HG03342 (cell line): ENCODE data around the gene QTRT2.

Source experiments
- ATAC-seq: cut with Tn5 transposase; IDR thresholded peaks from one replicate; pipeline ENCODE4 v1.9.1; 2021; ENCODE audit warnings: mild to moderate bottlenecking, moderate library complexity; ENCODE audit not compliant: unreplicated experiment

The QTRT2 gene

DNA sequence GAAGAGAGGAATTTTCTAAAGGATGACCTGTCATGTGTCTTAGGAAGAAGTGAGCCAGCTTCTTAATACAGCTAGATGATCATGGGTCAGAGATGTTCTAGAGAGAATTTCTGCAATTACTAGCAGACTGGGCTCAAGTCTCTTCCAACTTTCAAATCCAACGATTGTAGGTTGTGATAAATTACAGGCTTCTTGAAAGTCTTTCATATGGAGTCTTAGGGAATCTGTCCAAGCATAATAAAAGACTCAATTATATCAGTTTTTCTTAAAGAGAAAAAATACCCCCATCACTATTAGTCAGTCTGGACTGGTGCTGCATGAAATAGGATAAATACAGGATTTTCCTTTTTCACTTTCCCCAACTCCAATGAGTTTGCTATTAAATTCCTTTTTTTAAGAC is 63.2 kb downstream of the QTRT2 start:
- ATAC-seq = no peak

DNA sequence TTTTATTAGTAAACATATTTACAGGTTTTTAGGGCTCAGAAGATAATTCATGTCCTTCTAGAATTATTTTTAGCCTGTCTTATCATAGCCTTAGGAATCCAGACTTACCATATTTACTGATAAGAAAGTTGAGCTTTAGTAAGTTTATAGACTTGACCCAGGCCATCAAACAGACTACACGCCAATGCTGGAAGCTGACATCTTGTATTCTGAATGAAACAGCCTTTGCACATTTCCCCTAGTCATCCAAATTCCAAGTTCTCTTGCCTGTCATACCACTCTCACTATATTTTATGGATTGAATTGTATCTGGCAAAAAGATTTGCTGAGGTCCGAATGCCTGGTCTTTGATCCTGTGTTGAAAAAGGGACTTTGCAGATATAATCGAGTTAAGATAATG is 63.7 kb downstream of the QTRT2 start:
- no peak for ATAC-seq

DNA sequence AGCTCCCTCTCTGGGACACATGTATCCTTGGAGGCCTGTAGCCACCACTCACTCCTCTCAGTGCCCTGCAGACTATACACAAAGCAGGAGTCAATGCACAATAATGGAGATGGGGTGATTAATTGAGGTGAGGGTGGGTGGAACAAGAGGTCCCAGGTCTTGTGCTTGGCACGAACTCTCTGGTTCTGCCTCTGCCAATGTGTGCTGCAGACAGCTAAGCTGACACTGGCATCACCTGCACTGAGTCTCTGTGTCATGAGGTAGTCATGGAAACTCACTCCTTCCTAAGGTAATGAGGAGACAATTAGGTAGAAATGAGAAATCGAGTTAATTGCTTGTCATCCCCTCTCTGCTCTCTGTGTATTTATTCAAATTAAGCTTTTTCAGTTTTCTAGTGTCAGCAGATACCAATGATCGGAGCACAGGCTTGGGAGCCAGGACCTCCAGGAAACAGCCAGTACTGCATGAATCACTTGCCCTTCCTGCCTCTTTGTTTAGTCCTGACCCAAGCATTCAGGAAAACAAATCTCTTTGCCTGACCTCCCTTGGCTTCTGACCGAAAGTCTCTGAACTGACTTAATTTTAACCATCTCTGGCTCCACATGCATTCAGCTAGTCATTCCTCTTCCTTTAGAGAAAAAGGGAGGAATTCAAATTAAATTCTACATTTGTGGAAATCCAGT is 65.6 kb downstream of the QTRT2 start:
- ATAC-seq = no peak

DNA sequence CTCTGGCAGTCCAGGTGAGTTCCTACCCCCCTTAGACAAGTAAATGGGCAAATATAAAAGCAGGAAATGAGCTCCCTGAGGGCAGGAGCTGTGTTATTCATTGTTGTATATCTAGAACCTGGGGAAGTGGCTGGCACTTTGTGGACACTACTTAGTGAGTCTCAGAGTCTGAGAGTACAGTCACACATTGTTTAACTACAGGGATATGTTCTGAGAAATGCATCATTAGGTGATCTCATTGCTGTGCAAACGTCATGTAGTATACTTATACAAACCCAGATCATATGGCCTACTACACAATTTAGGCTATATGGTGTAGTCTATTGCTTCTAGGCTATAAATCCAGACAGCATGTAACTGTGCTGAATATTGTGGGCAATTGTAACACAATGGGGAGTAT is 69.9 kb downstream of the QTRT2 start:
- ATAC-seq = no peak

DNA sequence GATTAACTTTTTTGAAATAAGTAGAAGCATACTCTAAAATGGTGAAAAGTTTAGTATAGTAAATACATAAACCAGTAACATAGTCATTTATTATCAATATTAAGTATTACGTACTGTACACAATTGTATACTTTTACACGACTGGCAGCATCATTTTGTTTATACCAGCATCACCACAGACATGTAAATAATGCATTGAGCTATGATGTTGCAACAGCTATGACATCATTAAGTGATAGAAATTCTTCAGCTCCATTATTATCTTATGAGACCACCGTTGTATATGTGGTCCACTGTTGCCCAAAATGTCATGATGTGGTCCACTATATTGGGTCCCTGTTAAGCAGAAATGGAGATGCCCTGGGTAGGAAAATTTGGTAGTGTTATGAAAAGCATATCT is 71.0 kb downstream of the QTRT2 start:
- ATAC-seq = no peak

DNA sequence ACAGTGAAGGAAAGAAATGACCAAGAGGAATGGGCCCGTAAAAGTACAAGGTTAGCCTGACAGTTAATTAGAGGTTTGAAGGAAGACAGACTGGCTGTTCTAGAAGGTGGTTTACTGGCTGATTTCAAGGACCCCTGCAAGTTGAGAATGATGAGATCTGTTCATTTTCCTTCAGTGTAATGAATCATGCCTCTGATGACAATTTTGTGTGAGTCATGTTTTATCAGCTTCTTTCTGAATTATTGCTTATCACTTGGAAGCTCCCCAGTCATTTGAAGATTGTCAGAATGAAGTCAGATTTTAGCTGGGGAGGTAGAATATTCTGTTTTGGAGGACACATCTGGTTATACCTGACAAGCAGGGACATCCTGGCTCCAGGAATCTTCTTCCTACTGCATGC is 71.7 kb downstream of the QTRT2 start:
- ATAC-seq = no peak

DNA sequence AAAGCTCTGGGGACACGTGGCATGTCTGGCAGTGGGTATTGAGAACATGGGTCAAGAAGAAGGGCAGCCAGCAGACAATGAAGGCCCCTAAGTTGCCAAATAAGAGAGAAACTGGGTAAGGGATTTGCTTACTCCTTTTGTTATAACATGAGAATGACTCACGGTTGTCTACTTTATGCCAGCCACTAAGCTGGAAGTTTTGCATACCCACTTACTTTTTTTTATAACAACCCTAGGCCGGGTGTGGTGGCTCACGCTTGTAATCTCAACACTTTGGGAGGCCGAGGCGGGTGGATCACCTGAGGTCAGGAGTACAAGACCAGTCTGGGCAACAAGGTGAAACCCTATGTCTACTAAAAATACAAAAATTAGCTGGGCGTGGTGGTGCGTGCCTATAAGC is 72.3 kb downstream of the QTRT2 start:
- no peak for ATAC-seq

DNA sequence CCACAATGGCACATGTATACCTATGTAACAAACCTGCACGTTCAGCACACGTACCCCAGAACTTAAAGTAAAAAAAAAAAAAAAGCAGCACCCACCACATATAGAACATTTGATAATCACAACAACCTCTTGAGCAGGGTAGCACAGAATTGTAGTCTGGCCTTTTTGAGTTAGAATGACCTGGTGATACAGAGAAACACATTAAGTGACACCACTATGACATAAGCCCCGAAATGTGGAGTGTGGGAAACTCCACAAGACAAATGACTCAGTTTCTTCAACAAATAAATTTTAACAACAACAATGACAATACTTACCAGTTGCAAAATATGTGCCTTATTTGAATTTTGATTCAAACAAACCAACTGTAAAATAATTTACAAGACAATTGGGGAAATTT is 76.0 kb downstream of the QTRT2 start:
- no peak for ATAC-seq

DNA sequence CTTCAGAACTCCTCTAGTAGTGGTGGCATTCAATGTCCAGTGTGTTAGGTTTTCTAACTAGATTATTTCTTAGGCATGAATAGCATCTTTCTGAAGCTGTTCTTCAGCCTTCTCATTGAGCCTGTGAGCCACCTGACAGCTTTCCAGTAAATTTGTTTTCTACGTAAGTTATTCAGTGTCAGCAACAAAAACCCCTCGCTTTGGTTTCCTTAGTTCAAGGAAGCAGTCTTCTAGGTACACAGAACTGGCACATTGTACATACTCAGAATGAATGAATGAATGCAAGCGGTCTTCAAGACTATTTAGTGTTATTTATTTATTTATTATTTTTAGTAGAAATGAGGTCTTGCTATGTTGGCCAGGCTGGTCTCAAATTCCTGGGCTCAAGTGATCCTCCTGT is 77.4 kb downstream of the QTRT2 start:
- ATAC-seq = no peak
